GM12878 (cell line): ENCODE measurements around the gene TANC2. TPM values are rescaled to one million over a fixed set of nuclear protein-coding genes. Genes with fewer than 3 reads are reported as not detected.

Source experiments
- ATAC-seq: fragments of 200-7000 bp; cut with Tn5 transposase; 3 replicates; pipeline ENCODE4 v1.9.1; 2020; ENCODE audit warnings: mild to moderate bottlenecking, moderate library complexity
- BruUV-seq: library from RNA; stranded (reverse); fragments of 400-500 nt; replicated peaks from 2 replicates; lab custom pipeline; 2021; lab: Mats Ljungman, UMichigan
- CTCF ChIA-PET: fragments of 300-600 bp; sonication (Branson Sonifier 250); formaldehyde crosslinking; extraction: SDS; loops from one replicate; lab custom pipeline; 2021; ENCODE audit warnings: inconsistent platforms; lab: Yijun Ruan, JAX
- POLR2A ChIA-PET: fragments of 350-600 bp; formaldehyde crosslinking; extraction: SDS; loops from one replicate; lab custom pipeline; 2021; ENCODE audit warnings: inconsistent platforms; lab: Charles Lee
- RAD21 ChIA-PET: fragments of 300-600 bp; sonication (Branson Sonifier 250); formaldehyde crosslinking; loops from one replicate; lab custom pipeline; 2023; ENCODE audit warnings: antibody characterized with exemption; ENCODE audit not compliant: unreplicated experiment; lab: Charles Lee
- SMC1A ChIA-PET: fragments of 300-600 bp; sonication (Branson Sonifier 250); formaldehyde crosslinking; loops from one replicate; lab custom pipeline; 2023; ENCODE audit not compliant: unreplicated experiment, uncharacterized antibody; lab: Charles Lee
- DNase-seq: peaks from one replicate; pipeline ENCODE4 v3.0.0-alpha.2; 2011; ENCODE audit warnings: low read depth, low spot score
- FAIRE-seq: peaks from 3 replicates; lab custom pipeline; 2011; peaks lifted over from hg19 to GRCh38; lab: Jason Lieb, UNC
- H2AFZ ChIP-seq: 2 replicates; pipeline ENCODE4 v1.6.0; 2011; ENCODE audit warnings: low read depth, low read length, control low read depth; ENCODE audit not compliant: control insufficient read depth
- H3K27ac ChIP-seq: 2 replicates; pipeline ENCODE4 v1.5.1; 2011; ENCODE audit warnings: control low read depth; ENCODE audit not compliant: control insufficient read depth, insufficient read depth
- H3K27me3 ChIP-seq, 2 experiments: replicated peaks in 1 of 2; 2 replicates each; pipeline versions ENCODE4 v1.6.0 to v1.6.1; 2011; ENCODE audit warnings: low read length in 1 of 2; ENCODE audit not compliant: control insufficient read depth in 2 of 2, insufficient read depth in 2 of 2
- H3K36me3 ChIP-seq, 2 experiments: 2 replicates each; pipeline ENCODE4 v1.5.1; 2011; ENCODE audit warnings: low read length in 1 of 2; ENCODE audit not compliant: control insufficient read depth in 2 of 2, insufficient read depth in 2 of 2
- H3K4me1 ChIP-seq: 2 replicates; pipeline ENCODE4 v1.6.1; 2011; ENCODE audit warnings: mild to moderate bottlenecking, low read length, moderate library complexity, mixed read lengths; ENCODE audit not compliant: control insufficient read depth, insufficient read depth
- H3K4me2 ChIP-seq: 2 replicates; pipeline ENCODE4 v1.6.0; 2011; ENCODE audit warnings: control low read depth; ENCODE audit not compliant: control insufficient read depth, insufficient read depth
- H3K4me3 ChIP-seq: fragments of 200-600 bp; sonication (generic); 2 replicates; pipeline ENCODE4 v1.5.1; 2016
- H3K79me2 ChIP-seq: 2 replicates; pipeline ENCODE4 v1.6.0; 2011; ENCODE audit warnings: low read length; ENCODE audit not compliant: control insufficient read depth, insufficient read depth
- H3K9ac ChIP-seq: 2 replicates; pipeline ENCODE4 v1.8.0; 2011; ENCODE audit warnings: low read length, control low read depth, mixed read lengths; ENCODE audit not compliant: control insufficient read depth, insufficient read depth
- H3K9me3 ChIP-seq: replicated peaks from 3 replicates; pipeline ENCODE4 v1.5.1; 2011; ENCODE audit warnings: mild to moderate bottlenecking, low read length; ENCODE audit not compliant: control insufficient read depth, insufficient read depth
- H4K20me1 ChIP-seq: 2 replicates; pipeline ENCODE4 v1.6.0; 2011; ENCODE audit not compliant: control insufficient read depth, insufficient read depth
- ATF7 ChIP-seq: fragments of 450-650 bp; IDR thresholded peaks from 2 replicates; pipeline ENCODE4 v1.6.1; 2016; ENCODE audit warnings: low read depth, mild to moderate bottlenecking
- CBFB ChIP-seq: IDR thresholded peaks from 2 replicates; pipeline ENCODE4 v1.6.1; 2016; ENCODE audit warnings: antibody characterized with exemption, low read depth
- ELK1 ChIP-seq: IDR thresholded peaks from 2 replicates; pipeline ENCODE4 v1.6.1; 2012; ENCODE audit warnings: low read depth, low read length, improper control_type of control experiment
- EP300 ChIP-seq, 2 experiments: fragments of 150-350 bp in 1 of 2; IDR thresholded peaks; 2 replicates each; pipeline ENCODE4 v1.6.1; 2011 to 2012; ENCODE audit warnings: low read depth in 2 of 2, low read length in 2 of 2, borderline replicate concordance in 1 of 2, improper control_type of control experiment in 1 of 2, inconsistent platforms in 1 of 2; ENCODE audit not compliant: control insufficient read depth in 1 of 2
- IRF5 ChIP-seq: fragments of 450-650 bp; IDR thresholded peaks from 2 replicates; pipeline ENCODE4 v1.6.1; 2017; ENCODE audit warnings: borderline replicate concordance
- NFYA ChIP-seq: IDR thresholded peaks from 2 replicates; pipeline ENCODE4 v1.6.1; 2011; ENCODE audit warnings: low read depth, mild to moderate bottlenecking, low read length, improper control_type of control experiment, borderline replicate concordance
- NFYB ChIP-seq: IDR thresholded peaks from 2 replicates; pipeline ENCODE4 v1.6.1; 2011; ENCODE audit warnings: low read depth, mild to moderate bottlenecking, low read length, improper control_type of control experiment, moderate library complexity; ENCODE audit not compliant: insufficient read depth
- PAX8 ChIP-seq: fragments of 450-650 bp; IDR thresholded peaks from 2 replicates; pipeline ENCODE4 v1.6.1; 2017; ENCODE audit warnings: mild to moderate bottlenecking, moderate library complexity
- RBBP5 ChIP-seq: fragments of 200-600 bp; sonication (generic); conservative IDR thresholded peaks from 2 replicates; pipeline ENCODE4 v1.6.1; 2016
- RCOR1 ChIP-seq: conservative IDR thresholded peaks from 2 replicates; pipeline ENCODE4 v1.6.1; 2012; ENCODE audit warnings: low read depth, low read length, improper control_type of control experiment
- ZZZ3 ChIP-seq: IDR thresholded peaks from 2 replicates; pipeline ENCODE4 v1.6.1; 2011; ENCODE audit warnings: low read depth; ENCODE audit not compliant: control insufficient read depth, insufficient read length
- WGBS: methylation state at CpG from one replicate; pipeline ENCODE4 v1.1.6; 2016; ENCODE audit warnings: low lambda C conversion rate; ENCODE audit not compliant: insufficient replicate concordance, insufficient coverage; ENCODE audit errors: missing lambda C conversion rate; 5-methylcytosine and 5-hydroxymethylcytosine counted together
- in situ Hi-C: fragments of 300-500 bp; cut with MboI; formaldehyde crosslinking; loops from 9 replicates; pipeline ENCODE4 v1.14.3; 2018; ENCODE audit warnings: mixed read lengths
- intact Hi-C: fragments of 100-400 bp; cut with micrococcal nuclease; formaldehyde crosslinking; loops from one replicate; pipeline ENCODE4 v1.14.2; 2022; ENCODE audit not compliant: unreplicated experiment
- polyA plus RNA-seq, 11 experiments: library from polyadenylated mRNA; depleted of rRNA in 4 of 11; unstranded in 6 of 11; stranded (reverse) in 5 of 11; fragments of >200 nt; fragmentation: Nextera tagmentation in 4 of 11; fragmentation: Illumina TruSeq in 1 of 11; extraction: Ambion mirVana in 4 of 11; extraction: Trizol in 1 of 11; gene quantifications; 1 replicate in 1 of 11; 2 replicates in 10 of 11; pipeline versions ENCODE4 v1.2.1 to v1.2.3, GENCODE V29; 2011 to 2016; ENCODE audit warnings: inconsistent platforms in 2 of 11, missing spikeins in 2 of 11, low read depth in 1 of 11
- total RNA-seq, 4 experiments: library from RNA; depleted of rRNA in 3 of 4; stranded (reverse); fragments of >200 nt in 3 of 4; fragmentation: Illumina TruSeq in 1 of 4; extraction: Trizol in 1 of 4; gene quantifications; 2 replicates each; pipeline versions ENCODE4 v1.2.1 to v1.2.3, GENCODE V29; 2013 to 2021
- TF ChIP-seq, protein P1 (sequence below): IDR thresholded peaks from 2 replicates; pipeline ENCODE4 v1.6.1; 2012; ENCODE audit warnings: improper control_type of control experiment, low read depth, low read length; ENCODE audit not compliant: insufficient replicate concordance

Gene TANC2
- total and polyA plus RNA-seq, 10 of the 15 experiments (the other 5 are each of a cell fraction or from before 2014, with no cell fraction given) = under 0.01 to 0.13 (median 0.03) TPM; not detected in 2

- in situ Hi-C loops = no loop called here
- POLR2A ChIA-PET = interaction anchor here (0.6 kb wide), 1 partner anchor 408 kb away, joined by 3 read pairs; no protein-coding TSS in a partner anchor
- no peak for FAIRE-seq
Measured at GRCh38 chr17:62981933-62982332, 15.9 kb downstream of the TANC2 start.

More at GRCh38 chr17:62981933-62982332, 15.9 kb downstream of the TANC2 start:
- no peak for TF ChIP-seq ATF7
- TF ChIP-seq NFYB = no peak
- no peak for TF ChIP-seq RCOR1
- no peak for TF ChIP-seq CBFB
- TF ChIP-seq ELK1 = no peak
- TF ChIP-seq ZZZ3 = no peak
- TF ChIP-seq, protein P1, sequence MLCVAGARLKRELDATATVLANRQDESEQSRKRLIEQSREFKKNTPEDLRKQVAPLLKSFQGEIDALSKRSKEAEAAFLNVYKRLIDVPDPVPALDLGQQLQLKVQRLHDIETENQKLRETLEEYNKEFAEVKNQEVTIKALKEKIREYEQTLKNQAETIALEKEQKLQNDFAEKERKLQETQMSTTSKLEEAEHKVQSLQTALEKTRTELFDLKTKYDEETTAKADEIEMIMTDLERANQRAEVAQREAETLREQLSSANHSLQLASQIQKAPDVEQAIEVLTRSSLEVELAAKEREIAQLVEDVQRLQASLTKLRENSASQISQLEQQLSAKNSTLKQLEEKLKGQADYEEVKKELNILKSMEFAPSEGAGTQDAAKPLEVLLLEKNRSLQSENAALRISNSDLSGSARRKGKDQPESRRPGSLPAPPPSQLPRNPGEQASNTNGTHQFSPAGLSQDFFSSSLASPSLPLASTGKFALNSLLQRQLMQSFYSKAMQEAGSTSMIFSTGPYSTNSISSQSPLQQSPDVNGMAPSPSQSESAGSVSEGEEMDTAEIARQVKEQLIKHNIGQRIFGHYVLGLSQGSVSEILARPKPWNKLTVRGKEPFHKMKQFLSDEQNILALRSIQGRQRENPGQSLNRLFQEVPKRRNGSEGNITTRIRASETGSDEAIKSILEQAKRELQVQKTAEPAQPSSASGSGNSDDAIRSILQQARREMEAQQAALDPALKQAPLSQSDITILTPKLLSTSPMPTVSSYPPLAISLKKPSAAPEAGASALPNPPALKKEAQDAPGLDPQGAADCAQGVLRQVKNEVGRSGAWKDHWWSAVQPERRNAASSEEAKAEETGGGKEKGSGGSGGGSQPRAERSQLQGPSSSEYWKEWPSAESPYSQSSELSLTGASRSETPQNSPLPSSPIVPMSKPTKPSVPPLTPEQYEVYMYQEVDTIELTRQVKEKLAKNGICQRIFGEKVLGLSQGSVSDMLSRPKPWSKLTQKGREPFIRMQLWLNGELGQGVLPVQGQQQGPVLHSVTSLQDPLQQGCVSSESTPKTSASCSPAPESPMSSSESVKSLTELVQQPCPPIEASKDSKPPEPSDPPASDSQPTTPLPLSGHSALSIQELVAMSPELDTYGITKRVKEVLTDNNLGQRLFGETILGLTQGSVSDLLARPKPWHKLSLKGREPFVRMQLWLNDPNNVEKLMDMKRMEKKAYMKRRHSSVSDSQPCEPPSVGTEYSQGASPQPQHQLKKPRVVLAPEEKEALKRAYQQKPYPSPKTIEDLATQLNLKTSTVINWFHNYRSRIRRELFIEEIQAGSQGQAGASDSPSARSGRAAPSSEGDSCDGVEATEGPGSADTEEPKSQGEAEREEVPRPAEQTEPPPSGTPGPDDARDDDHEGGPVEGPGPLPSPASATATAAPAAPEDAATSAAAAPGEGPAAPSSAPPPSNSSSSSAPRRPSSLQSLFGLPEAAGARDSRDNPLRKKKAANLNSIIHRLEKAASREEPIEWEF = no peak
- no peak for TF ChIP-seq RBBP5
- no peak for TF ChIP-seq IRF5
- no peak for TF ChIP-seq PAX8
- TF ChIP-seq EP300 (IDR thresholded peaks at IDR 0.05; ENCODE audit: borderline replicate concordance in 1 of 2, control insufficient read depth in 1 of 2, low read depth in 2 of 2, low read length in 2 of 2) = no peak
- TF ChIP-seq NFYA = no peak
- Histone ChIP-seq H3K4me3 (no peak overlapping the region), H3K4me1 (no peaks in the 10 kb centered on the region), H4K20me1 (no peaks in the 10 kb centered on the region), H3K27me3 (no peaks in the 10 kb centered on the region), H3K9me3 (no peaks in the 10 kb centered on the region; the same call in 2 of the 3 replicates), H3K27ac (no peak overlapping the region), H3K4me2 (no peak overlapping the region), H3K36me3 (no peaks in the 10 kb centered on the region), H3K79me2 (no peaks in the 10 kb centered on the region), H3K9ac (no peak overlapping the region), H2AFZ (no peak overlapping the region)
- 12% methylated on average over 2 of the region's 2 CpGs for WGBS
- CTCF ChIA-PET = interaction anchor here (1.4 kb wide), 1 partner anchor 13 kb away, joined by 3 read pairs; no protein-coding TSS in a partner anchor
- no peak for ATAC-seq
- no TSS peak for BruUV-seq
- intact Hi-C loops = no loop called here
- SMC1A ChIA-PET = no interaction called here
- DNase-seq = no peak
- RAD21 ChIA-PET = no interaction called here
